ENCODE measurements around the gene BTBD9.
"Not testable (repeated sequence)": the region's sequence is repeated elsewhere in the genome, so short reads cannot be mapped to it uniquely, and the experiment has no call there.

BTBD9 gene

DNA sequence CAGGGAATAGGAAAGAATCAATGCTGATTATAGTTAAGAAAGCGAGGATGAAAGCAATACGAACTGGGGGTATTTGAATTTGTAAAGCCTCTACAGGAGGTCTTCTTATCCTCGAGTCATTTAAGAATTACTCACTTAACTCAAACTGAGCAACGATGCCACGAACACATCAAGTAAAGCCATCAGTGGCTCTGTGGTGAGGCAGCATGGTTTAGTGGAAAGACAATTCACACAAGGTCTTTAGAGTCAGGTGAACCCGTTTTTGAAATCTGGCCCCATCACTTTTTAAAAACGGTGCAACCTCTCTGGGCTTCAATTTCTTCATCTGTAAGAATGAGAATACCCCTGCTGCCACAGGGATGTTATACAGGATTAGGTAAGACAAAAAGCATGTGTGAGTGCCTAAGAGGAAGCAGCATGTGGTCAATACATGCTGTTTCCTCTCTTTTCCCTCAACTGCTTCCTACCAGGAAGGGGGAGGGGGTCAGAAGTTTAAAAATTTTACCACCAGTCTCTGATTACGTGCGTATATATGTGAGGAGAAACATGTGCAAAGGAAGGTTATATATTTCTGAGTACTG is 162.0 kb downstream of the BTBD9 start:
- no peak for DNase-seq

GRCh38 chr6:38476888-38477287 is 162.8 kb downstream of the BTBD9 start:
- DNase-seq, result no peak

DNA sequence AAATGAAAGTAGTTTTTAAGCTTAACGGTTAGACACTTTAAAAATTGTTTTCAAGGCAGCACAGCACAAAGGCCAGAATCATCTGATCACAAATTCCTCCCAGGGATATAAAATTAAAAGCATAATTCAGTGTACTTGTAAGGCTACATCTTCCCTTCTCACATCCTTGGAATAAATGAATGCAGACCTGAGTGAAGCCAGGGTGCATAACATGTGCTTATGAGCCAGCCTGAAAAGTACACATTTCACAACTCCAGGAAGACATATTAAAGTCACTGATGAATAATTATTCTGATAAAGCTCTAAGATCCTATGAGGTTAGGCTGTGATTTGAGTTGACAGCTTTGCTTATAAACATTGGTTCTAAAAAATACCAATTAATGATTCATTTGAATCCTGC is 163.6 kb downstream of the BTBD9 start:
- no peak for DNase-seq

DNA sequence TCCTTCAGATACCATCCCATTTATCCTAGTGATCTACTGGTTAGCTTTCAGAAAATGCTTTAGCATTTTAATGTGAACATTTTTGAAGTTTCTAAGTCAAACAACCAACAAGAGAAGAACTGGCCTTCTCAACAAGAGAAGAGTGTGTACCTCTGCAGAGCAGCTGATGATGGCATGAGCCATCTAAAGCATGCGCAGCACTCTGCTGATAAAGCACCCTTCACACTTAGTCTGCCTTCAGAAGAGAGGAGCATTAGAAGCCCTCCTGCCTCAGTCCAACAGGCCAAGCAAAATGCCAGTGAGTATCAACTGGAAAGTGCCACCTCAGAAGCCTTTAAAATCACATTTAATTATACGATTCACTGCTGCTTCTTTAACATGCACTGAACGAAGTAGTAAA is 169.2 kb downstream of the BTBD9 start:
- DNase-seq, result no peak

DNA sequence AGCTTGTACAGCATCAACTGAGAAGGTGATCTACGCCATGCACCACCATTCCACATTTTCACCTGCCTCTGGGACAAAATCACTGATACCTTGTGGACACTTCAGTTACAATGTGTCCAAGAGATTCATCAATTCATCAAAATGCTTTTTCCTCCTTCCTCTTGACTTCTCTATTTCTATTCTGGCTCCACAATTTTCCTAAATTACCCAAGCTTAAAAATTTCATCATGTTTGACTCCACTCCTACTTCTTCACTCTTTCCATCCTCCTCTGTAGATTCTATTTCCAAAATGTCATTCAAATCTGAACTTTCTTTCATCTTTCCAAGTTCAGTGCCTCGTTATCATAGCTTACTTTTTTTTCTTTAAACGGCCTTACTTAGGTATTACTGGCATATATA is 172.2 kb downstream of the BTBD9 start:
- no peak for DNase-seq

DNA sequence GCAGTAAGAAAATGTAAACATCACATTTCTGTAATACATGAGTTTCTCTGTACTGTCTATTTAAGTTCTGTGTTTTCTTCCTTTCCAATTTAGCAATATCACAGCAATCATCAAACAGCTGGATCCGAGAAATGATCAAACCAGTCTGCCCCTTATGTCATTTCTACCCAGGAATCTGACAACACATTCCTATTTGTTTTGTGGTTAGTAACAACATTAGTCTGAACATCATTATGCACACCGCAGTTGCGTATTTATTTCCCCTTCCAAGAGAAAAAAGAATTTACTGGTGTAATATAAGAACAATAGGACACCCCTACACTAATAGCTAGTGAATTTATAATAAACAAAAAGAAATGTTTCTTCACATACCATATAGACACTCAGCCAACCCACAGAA is 179.5 kb downstream of the BTBD9 start:
- DNase-seq, result no peak

- no peak for DNase-seq
Observed at GRCh38 chr6:38459291-38459690, 180.4 kb downstream of the BTBD9 start.

GRCh38 chr6:38453861-38454260 is 185.9 kb downstream of the BTBD9 start:
- DNase-seq, result no peak

DNA sequence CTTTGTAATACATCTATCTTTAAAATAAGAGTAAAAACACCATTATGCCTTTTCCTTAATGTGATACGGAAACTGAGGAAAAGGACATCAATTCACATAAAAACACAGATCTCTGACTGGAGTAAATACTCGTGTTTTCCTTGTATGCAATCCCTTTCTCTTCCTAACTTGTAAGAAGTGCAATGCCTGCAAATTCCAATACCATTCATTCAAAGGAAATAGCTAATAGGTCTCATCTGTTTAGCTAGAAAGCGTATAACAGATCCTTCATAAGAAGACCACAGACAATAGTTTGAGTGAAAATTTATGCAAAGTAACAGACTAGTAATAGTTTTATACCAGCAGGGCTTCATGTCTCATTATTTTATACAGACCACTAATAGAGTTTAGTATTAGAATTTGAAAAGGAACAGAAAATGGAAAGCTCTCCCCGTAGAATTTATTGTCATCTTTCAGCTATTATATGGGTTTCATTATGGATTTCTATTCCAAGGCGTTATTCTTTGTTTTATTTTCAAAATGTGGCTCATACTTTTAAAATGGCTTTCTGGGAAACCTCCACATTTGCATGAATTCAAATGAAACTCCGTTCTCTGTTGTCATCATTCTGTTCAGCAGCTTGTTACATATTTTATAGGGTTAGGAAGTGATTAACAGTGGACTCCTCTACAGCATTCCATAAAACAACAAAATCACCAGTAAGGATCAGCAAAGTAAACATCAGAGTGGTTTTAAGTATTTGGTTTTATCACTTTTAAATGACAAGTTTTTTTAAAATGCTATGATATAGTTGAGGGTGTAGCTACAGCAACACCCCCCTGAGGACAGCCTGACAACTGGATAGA is 186.7 kb downstream of the BTBD9 start:
- no peak for DNase-seq

DNA sequence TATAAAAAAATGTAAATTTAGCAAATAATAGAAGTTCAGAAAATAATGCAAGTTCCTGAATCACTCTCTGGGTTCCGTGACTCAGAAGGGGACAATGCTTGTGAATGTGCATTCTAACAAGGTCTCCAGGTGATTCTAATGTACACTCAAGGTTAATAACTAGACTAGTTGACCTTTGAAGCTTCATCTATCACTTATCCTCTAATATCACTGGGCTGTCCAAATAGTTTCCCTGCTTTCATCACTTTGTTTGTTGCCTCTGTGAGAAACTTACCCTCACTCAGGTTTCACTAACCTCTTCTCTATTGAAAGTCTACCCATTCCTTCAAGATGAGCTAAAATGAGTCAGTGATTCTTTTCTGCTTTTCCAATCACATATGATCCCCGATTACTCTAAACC is 189.0 kb downstream of the BTBD9 start:
- no peak for DNase-seq

DNA sequence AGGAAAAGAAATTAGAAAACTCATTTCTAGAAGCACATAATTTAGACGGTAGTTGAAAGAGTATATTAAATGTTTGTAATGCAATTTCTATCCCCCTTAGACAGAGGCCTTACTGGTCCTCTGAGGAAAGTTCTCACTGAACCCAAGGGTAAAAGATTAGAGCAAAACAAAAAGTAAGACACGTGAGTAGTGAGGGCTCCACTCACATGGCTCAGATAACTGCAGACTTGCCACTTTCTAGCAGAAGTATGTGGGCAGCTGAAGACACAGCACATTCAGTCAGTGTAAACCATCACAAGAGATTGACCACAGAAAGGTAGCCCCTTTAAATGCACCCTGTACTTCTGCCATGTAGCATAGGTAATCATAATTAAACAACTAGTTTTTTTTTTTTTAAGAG is 193.8 kb downstream of the BTBD9 start:
- no peak for DNase-seq

- DNase-seq, result no peak
Observed at GRCh38 chr6:38445336-38445735, 194.4 kb downstream of the BTBD9 start.

DNA sequence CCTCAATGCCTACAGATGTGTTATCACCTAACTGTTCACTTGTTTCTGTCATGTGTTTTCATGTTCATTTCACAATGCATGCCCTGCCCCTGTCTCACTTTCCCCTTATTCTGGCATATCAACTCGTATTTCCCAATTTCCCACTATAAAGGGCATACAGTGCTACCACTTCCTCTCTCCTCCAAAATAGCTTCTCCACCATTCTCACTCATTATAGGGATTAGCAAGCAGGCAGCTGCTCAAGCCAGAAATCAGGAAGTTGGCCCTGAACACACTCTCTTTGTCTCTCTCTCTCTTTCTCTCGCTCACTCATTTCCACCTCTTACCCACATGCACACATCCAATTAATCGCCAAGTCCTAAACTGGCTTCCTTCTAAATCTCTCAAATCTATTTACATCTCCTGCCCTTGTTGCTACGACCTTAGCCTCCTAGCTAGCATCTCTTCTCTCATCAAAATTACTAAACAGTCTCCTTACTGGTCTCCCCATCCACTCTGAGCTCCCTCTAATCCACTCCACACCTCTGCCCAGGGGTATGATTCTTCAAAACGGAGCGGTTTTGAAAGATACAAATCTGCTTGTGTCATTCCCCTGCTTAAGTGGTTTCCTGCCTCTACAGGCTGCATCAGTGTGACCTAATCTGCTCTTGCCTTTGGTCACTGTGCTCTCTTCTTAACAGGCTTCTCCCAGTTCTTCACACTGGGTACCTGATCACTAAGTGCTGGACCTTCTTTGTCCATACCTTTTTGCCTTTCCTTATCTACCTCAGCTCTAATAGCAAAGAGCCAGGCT is 196.2 kb downstream of the BTBD9 start:
- DNase-seq, result no peak

DNA sequence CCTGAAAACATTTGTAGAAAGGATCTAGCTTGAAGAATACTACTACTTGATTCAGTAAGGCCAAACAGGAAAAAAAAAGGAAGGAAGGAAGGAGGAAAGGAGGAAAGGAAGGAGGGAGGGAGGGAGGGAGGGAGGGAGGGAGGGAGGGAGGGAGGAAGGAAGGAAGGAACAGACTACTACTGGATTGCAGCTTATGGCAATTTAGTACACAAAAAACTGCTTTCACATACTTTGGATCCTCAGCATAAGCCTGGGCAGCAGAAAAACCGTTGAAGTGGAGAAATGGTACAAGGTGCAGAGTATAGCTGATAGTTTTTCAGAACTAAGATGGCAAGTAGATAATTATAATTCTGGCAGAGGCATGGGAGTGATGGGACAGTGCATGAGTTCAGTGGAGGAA is 201.6 kb downstream of the BTBD9 start:
- DNase-seq, result no peak

- no peak for DNase-seq
Observed at GRCh38 chr6:38436726-38437465, 202.8 kb downstream of the BTBD9 start.

GRCh38 chr6:38435330-38435729 is 204.4 kb downstream of the BTBD9 start:
- DNase-seq, result no peak

GRCh38 chr6:38434051-38434450 is 205.7 kb downstream of the BTBD9 start:
- no peak for DNase-seq

GRCh38 chr6:38432479-38432878 is 207.2 kb downstream of the BTBD9 start:
- no peak for DNase-seq

GRCh38 chr6:38432079-38432478 is 207.7 kb downstream of the BTBD9 start:
- DNase-seq, result no peak

GRCh38 chr6:38429546-38429945 is 210.2 kb downstream of the BTBD9 start:
- no peak for DNase-seq

DNA sequence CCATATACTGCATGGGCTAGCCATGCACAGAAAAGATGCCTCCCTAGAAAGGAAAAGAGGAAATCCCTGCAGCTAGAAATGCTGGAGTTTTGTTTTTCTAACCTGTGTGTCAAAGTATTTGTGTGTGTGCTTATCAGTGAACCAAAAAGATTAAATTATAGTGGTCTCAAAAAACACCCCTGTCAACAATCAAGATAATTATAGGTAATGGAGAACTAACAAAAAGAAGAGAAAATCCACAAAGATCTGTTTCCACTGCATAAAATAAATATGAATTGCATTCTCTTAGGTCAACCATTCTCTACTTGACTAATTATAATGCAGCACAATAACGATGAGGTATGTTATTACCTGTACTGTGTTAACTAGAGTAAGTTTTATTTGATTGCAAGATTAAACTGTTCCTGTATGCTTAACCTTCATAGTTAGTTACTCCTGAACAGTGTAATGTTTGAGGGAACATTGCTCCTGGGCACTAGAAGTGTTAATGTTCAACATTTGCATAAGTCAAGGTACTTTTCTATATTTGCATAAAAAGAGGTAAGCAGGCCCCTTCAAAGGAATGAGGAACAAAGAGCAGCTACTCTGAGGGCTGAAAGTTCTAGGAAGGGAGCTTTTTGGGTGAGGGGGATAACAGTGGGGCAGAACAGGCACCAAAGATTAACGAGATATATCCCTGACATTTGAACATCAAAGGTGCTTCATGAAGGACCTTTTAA is 212.1 kb downstream of the BTBD9 start:
- no peak for DNase-seq

DNA sequence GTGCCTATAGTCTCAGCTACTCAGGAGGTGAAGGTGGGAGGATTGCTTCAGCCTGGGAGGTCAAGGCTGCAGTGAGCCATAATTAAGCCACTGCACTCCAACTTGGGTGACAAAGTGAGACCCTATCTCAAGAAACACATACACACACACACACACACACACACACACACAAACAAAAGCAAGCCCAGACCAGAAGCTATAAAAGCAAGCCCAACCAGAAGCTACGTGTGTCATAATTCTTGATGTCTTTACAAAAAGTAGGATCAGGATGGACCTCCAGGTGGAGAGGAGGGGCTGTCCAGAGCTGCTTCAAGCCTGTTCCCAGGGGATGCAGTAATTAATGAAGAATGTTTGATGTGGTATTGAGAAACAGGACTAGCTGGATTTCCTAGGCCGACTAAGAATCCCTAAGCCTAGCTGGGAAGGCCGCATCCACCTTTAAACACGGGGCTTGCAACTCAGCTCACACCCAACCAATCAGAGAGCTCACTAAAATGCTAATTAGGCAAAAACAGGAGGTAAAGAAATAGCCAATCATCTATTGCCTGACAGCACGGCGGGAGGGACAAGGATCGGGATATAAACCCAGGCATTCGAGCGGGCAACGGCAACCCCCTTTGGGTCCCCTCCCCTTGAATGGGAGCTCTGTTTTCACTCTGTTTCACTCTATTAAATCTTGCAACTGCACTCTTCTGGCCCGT is 213.8 kb downstream of the BTBD9 start:
- not testable (repeated sequence) for DNase-seq

Data from NCI-H1930 (cell line).